MG63 (cell line): ENCODE data around the gene EXOC4. TPM values are rescaled to one million over a fixed set of nuclear protein-coding genes. Genes with fewer than 3 reads are reported as not detected.

Experiments used
- DNase-seq: peaks from one replicate; pipeline ENCODE4 v3.0.0-alpha.2; 2020
- H3K27me3 ChIP-seq: fragments of 250-450 bp; sonication (Bioruptor Pico); 2 replicates; pipeline ENCODE4 v1.5.1; 2020; ENCODE audit warnings: mild to moderate bottlenecking, moderate library complexity
- H3K36me3 ChIP-seq: fragments of 250-450 bp; sonication (Bioruptor Pico); 2 replicates; pipeline ENCODE4 v1.5.1; 2020; ENCODE audit warnings: mild to moderate bottlenecking, moderate library complexity
- H3K4me3 ChIP-seq: fragments of 250-450 bp; sonication (Bioruptor Pico); 2 replicates; pipeline ENCODE4 v1.5.1; 2020; ENCODE audit warnings: mild to moderate bottlenecking, moderate library complexity
- H3K9me3 ChIP-seq: fragments of 250-450 bp; sonication (Bioruptor Pico); 2 replicates; pipeline ENCODE4 v1.5.1; 2020; ENCODE audit warnings: mild to moderate bottlenecking, moderate library complexity
- total RNA-seq: library from RNA; depleted of rRNA; stranded (reverse); fragments of >200 nt; shearing (Covaris generic); gene quantifications from 2 replicates; pipeline ENCODE4 v1.2.3, GENCODE V29; 2014; ENCODE audit warnings: low replicate concordance

Gene EXOC4
- total RNA-seq, 1 experiment from 2014 or later, result 24.1 TPM

GRCh38 chr7:133511252-133511651, 258.4 kb downstream of the EXOC4 start:
- no peak for DNase-seq
- Histone ChIP-seq H3K36me3 (no peaks in the 10 kb centered on the region), H3K4me3 (no peak overlapping the region), H3K27me3 (no peaks in the 10 kb centered on the region), H3K9me3 (no peaks in the 10 kb centered on the region)

GRCh38 chr7:133511708-133512107, 258.8 kb downstream of the EXOC4 start:
- H3K9me3 ChIP-seq, result no peaks in the 10 kb centered on the region

DNA sequence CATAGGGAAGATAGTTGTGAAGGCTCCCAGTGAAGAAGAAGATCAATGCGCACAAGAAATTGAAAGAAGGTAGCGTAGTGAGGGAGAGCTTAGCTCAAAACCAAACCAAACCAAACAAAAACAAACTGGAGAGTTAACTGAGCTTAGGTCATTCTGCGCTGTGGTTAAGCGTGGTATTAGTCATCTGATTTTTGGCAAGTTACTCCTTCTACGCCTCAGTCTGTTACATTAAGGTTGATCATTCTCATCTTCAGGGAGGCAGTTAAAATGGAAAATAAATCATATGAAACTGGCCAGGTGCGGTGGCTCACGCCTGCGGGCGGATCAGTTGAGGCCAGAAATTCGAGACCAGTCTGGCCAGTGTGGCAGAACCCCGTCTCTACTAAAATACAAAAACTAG, 259.7 kb downstream of the EXOC4 start:
- DNase-seq, result peak; percentile 54
- Histone ChIP-seq H3K27me3 (no peaks in the 10 kb centered on the region), H3K4me3 (no peak overlapping the region), H3K36me3 (no peaks in the 10 kb centered on the region), H3K9me3 (no peaks in the 10 kb centered on the region)

More at GRCh38 chr7:133511708-133512107, 258.8 kb downstream of the EXOC4 start:
- DNase-seq, result no peak
- Histone ChIP-seq H3K4me3 (no peak overlapping the region), H3K36me3 (no peaks in the 10 kb centered on the region), H3K27me3 (no peaks in the 10 kb centered on the region)

- DNase-seq, result peak; percentile 22
- Histone ChIP-seq H3K4me3 (no peak overlapping the region), H3K27me3 (no peaks in the 10 kb centered on the region)
Measured at GRCh38 chr7:133513608-133514007, 260.7 kb downstream of the EXOC4 start.

GRCh38 chr7:133514551-133514950, 261.7 kb downstream of the EXOC4 start:
- Histone ChIP-seq H3K4me3 (no peak overlapping the region), H3K27me3 (no peaks in the 10 kb centered on the region), H3K36me3 (no peaks in the 10 kb centered on the region), H3K9me3 (no peaks in the 10 kb centered on the region)
- DNase-seq, result no peak

More at GRCh38 chr7:133513608-133514007, 260.7 kb downstream of the EXOC4 start:
- Histone ChIP-seq H3K9me3 (no peaks in the 10 kb centered on the region), H3K36me3 (no peaks in the 10 kb centered on the region)

GRCh38 chr7:133517766-133518165, 264.9 kb downstream of the EXOC4 start:
- Histone ChIP-seq H3K4me3 (no peak overlapping the region), H3K9me3 (no peaks in the 10 kb centered on the region), H3K36me3 (no peaks in the 10 kb centered on the region), H3K27me3 (no peaks in the 10 kb centered on the region)
- peak; percentile 9 for DNase-seq

- no peaks in the 10 kb centered on the region for H3K9me3 ChIP-seq
- no peak overlapping the region for H3K4me3 ChIP-seq
- no peak for DNase-seq
- no peaks in the 10 kb centered on the region for H3K27me3 ChIP-seq
- H3K36me3 ChIP-seq, result no peaks in the 10 kb centered on the region
Measured at GRCh38 chr7:133518718-133519117, 265.8 kb downstream of the EXOC4 start.

GRCh38 chr7:133520248-133520647, 267.4 kb downstream of the EXOC4 start:
- no peak for DNase-seq
- Histone ChIP-seq H3K4me3 (no peak overlapping the region), H3K9me3 (no peaks in the 10 kb centered on the region), H3K27me3 (no peaks in the 10 kb centered on the region), H3K36me3 (no peaks in the 10 kb centered on the region)

GRCh38 chr7:133522501-133522900, 269.6 kb downstream of the EXOC4 start:
- H3K4me3 ChIP-seq, result no peak overlapping the region
- no peaks in the 10 kb centered on the region for H3K9me3 ChIP-seq
- H3K36me3 ChIP-seq, result no peaks in the 10 kb centered on the region
- DNase-seq, result no peak
- no peaks in the 10 kb centered on the region for H3K27me3 ChIP-seq

GRCh38 chr7:133528796-133529195, 275.9 kb downstream of the EXOC4 start:
- Histone ChIP-seq H3K9me3 (no peaks in the 10 kb centered on the region), H3K27me3 (no peaks in the 10 kb centered on the region), H3K36me3 (no peaks in the 10 kb centered on the region), H3K4me3 (no peak overlapping the region)
- no peak for DNase-seq

GRCh38 chr7:133529861-133530260, 277.0 kb downstream of the EXOC4 start:
- no peak for DNase-seq
- Histone ChIP-seq H3K36me3 (no peaks in the 10 kb centered on the region), H3K27me3 (no peaks in the 10 kb centered on the region), H3K4me3 (no peak overlapping the region), H3K9me3 (no peaks in the 10 kb centered on the region)

DNA sequence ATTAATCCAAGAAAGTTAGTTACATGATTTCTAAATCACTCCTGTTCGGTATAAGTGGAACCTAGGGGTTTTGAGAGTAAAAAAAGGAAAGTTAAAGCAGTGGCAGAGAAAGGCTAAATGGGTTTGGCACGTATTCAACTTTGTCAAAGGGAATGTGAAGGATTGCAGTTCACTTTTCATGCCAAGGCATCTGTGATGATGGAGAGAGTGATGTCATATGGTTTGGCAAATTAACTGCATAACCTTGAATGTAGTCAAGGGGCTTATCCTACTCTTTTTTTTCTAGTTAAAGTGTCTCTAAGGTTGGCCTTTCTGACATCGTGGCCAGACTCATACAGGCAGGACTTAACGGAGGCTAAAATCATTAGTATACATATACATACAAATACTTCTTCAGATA, 277.8 kb downstream of the EXOC4 start:
- Histone ChIP-seq H3K4me3 (no peak overlapping the region), H3K36me3 (no peaks in the 10 kb centered on the region), H3K9me3 (no peaks in the 10 kb centered on the region), H3K27me3 (no peaks in the 10 kb centered on the region)
- DNase-seq, result peak; percentile 18

- H3K27me3 ChIP-seq, result no peaks in the 10 kb centered on the region
- no peaks in the 10 kb centered on the region for H3K9me3 ChIP-seq
- no peaks in the 10 kb centered on the region for H3K36me3 ChIP-seq
- no peak for DNase-seq
- no peak overlapping the region for H3K4me3 ChIP-seq
Measured at GRCh38 chr7:133534816-133535215, 281.9 kb downstream of the EXOC4 start.

DNA sequence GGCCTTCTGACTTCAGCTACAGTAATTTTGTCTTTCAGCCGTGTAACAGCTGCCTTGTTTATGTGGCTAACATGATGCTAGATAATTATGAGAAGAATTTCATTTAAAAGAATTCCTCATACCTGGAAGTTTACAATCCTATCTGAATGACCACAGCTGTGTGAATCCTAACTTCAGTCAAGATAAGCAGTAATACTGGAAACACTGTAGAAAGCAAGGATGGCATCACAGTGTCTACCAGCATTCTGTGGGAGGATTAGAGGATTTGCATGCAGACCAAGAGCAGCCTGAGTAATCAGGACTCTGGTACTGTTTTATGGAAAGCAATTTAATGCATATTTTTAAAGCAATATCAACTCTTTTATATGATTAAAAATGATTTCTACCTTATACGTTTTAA, 282.4 kb downstream of the EXOC4 start:
- DNase-seq, result no peak
- Histone ChIP-seq H3K36me3 (no peaks in the 10 kb centered on the region), H3K4me3 (no peak overlapping the region), H3K27me3 (no peaks in the 10 kb centered on the region), H3K9me3 (no peaks in the 10 kb centered on the region)

DNA sequence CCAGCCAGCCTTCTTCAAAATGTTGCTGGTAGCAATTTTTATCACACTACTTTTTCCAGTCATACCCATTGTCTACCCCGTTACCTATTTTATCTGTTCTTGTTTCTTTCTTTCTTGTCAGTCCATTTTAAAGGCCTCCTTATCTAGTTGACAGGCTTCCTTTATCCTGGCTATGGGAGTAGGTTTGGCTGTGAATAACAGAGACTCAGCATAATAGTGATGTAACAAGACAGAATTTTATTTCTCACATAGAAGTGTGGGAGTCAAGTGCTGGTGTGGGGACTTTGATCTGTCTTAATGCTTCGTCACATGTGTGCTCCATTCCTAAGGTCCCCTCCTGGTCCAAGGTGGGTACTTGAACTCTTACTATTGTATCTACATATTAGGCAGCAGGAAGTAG, 283.6 kb downstream of the EXOC4 start:
- H3K27me3 ChIP-seq, result no peaks in the 10 kb centered on the region
- no peak for DNase-seq
- no peaks in the 10 kb centered on the region for H3K9me3 ChIP-seq

DNA sequence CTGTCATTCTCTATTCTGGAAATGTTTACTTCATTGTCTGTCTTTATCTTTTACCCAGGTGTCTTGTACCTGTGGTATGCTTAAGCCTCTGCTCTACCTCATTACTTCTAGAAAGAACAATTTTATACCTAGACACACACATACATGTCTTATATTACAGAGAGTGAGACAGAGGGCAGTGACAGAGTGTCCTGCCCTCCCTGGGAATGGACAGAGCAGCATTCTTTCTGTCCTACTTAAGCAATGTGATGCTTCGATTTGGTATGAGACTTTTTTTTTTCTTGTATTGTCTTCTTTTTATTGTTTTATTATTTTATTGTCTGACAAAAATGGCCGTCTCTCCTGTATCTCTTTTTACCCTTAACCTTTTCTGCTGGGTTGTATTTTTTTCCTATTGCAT, 286.1 kb downstream of the EXOC4 start:
- Histone ChIP-seq H3K4me3 (no peak overlapping the region), H3K27me3 (no peaks in the 10 kb centered on the region), H3K9me3 (no peaks in the 10 kb centered on the region), H3K36me3 (no peaks in the 10 kb centered on the region)
- DNase-seq, result no peak

More for the DNA sequence above, 283.6 kb downstream of the EXOC4 start:
- Histone ChIP-seq H3K4me3 (no peak overlapping the region), H3K36me3 (no peaks in the 10 kb centered on the region)

DNA sequence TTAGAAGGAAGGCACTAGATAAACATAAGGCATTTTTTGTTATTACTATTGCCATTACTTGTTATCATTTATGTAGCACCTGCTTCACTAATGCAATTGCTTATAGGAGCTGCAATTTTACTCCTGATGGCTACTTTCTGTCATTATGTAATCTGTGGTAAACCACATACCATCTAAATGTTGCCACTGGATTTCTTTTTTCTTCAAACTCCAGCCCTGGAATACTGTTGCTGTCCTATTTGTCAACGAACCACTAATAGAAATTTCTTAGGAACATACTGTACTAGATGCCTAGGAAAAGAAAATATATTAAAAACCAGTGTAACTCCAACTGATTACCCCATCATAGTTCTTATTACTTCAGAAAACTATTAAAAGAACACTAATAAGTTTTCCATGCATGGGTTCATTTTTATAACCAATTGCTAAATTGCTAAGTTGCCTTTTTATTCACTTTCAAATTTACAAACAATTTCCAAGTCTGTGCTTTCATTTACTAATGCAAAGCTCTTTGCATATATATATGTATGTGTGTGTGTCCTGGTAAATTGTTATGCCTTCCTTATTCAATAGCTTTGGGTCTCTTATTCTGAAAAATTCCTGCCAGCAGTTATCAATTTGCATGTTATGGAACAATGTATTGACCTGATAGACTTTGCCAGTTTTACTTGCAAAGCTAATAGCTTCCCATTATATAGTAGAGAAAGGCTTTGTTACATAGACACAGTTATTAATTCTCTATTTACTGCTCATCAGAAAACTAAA, 287.4 kb downstream of the EXOC4 start:
- H3K4me3 ChIP-seq, result no peak overlapping the region
- DNase-seq, result no peak
- H3K36me3 ChIP-seq, result no peaks in the 10 kb centered on the region
- H3K9me3 ChIP-seq, result no peaks in the 10 kb centered on the region
- no peaks in the 10 kb centered on the region for H3K27me3 ChIP-seq

- no peaks in the 10 kb centered on the region for H3K27me3 ChIP-seq
- DNase-seq, result no peak
- no peaks in the 10 kb centered on the region for H3K36me3 ChIP-seq
- no peaks in the 10 kb centered on the region for H3K9me3 ChIP-seq
- H3K4me3 ChIP-seq, result no peak overlapping the region
Measured at GRCh38 chr7:133542209-133542780, 289.4 kb downstream of the EXOC4 start.
